ENCODE data around the gene SLC25A1.

SLC25A1 gene

GRCh38 chr22:19181786-19182471 is 3.4 kb upstream of the SLC25A1 start:
- H3K27me3 ChIP-seq (ENCODE audit: control insufficient read depth in 1 of 2, insufficient read depth in 2 of 2, low read length in 2 of 2) = no peaks in the 10 kb centered on the region
- H3K9me3 ChIP-seq (ENCODE audit: control insufficient read depth in 1 of 2, low read length in 2 of 2) = no peaks in the 10 kb centered on the region
- H3K9ac ChIP-seq (ENCODE audit: low read depth in 1 of 2, low read length in 2 of 2) = no peak overlapping the region
- H3K4me3 ChIP-seq (ENCODE audit: low read depth in 1 of 2, low read length in 2 of 2) = no peak overlapping the region
- H3K27ac ChIP-seq (ENCODE audit: low read depth, low read length) = no peak overlapping the region
- H3K4me1 ChIP-seq (ENCODE audit: control insufficient read depth in 1 of 2, insufficient read depth in 2 of 2, low read length in 2 of 2) = peaks cover 7 to 17% of the 10 kb centered on the region in 2 donors
- H3K36me3 ChIP-seq (ENCODE audit: control insufficient read depth in 1 of 2, insufficient read depth in 2 of 2, low read length in 2 of 2) = no peaks in the 10 kb centered on the region

GRCh38 chr22:19180740-19181410 is 2.3 kb upstream of the SLC25A1 start:
- Histone ChIP-seq H3K4me3 (ENCODE audit: low read depth in 1 of 2, low read length in 2 of 2) (no peak overlapping the region), H3K9ac (ENCODE audit: low read depth in 1 of 2, low read length in 2 of 2) (no peak overlapping the region), H3K27ac (ENCODE audit: low read depth, low read length) (no peak overlapping the region), H3K9me3 (ENCODE audit: control insufficient read depth in 1 of 2, low read length in 2 of 2) (no peaks in the 10 kb centered on the region), H3K36me3 (ENCODE audit: control insufficient read depth in 1 of 2, insufficient read depth in 2 of 2, low read length in 2 of 2) (peaks cover 0 to 6% of the 10 kb centered on the region in 2 donors), H3K27me3 (ENCODE audit: control insufficient read depth in 1 of 2, insufficient read depth in 2 of 2, low read length in 2 of 2) (no peaks in the 10 kb centered on the region), H3K4me1 (ENCODE audit: control insufficient read depth in 1 of 2, insufficient read depth in 2 of 2, low read length in 2 of 2) (peaks cover 12 to 21% of the 10 kb centered on the region in 2 donors)

- H3K27ac ChIP-seq (ENCODE audit: low read depth, low read length) = no peak overlapping the region
- no peaks in the 10 kb centered on the region for H3K27me3 ChIP-seq (ENCODE audit: control insufficient read depth in 1 of 2, insufficient read depth in 2 of 2, low read length in 2 of 2)
- H3K9ac ChIP-seq (ENCODE audit: low read depth in 1 of 2, low read length in 2 of 2) = no peak overlapping the region
- H3K36me3 ChIP-seq (ENCODE audit: control insufficient read depth in 1 of 2, insufficient read depth in 2 of 2, low read length in 2 of 2) = peaks cover 0 to 12% of the 10 kb centered on the region in 2 donors
- no peaks in the 10 kb centered on the region for H3K9me3 ChIP-seq (ENCODE audit: control insufficient read depth in 1 of 2, low read length in 2 of 2)
- H3K4me3 ChIP-seq (ENCODE audit: low read depth in 1 of 2, low read length in 2 of 2) = no peak overlapping the region
- peaks cover 12 to 26% of the 10 kb centered on the region in 2 donors for H3K4me1 ChIP-seq (ENCODE audit: control insufficient read depth in 1 of 2, insufficient read depth in 2 of 2, low read length in 2 of 2)
Measured at GRCh38 chr22:19180234-19180633, 1.7 kb upstream of the SLC25A1 start.

GRCh38 chr22:19179497-19180048 is 1.0 kb upstream of the SLC25A1 start:
- Histone ChIP-seq H3K9me3 (ENCODE audit: control insufficient read depth in 1 of 2, low read length in 2 of 2) (no peaks in the 10 kb centered on the region), H3K36me3 (ENCODE audit: control insufficient read depth in 1 of 2, insufficient read depth in 2 of 2, low read length in 2 of 2) (peaks cover 0 to 14% of the 10 kb centered on the region in 2 donors), H3K4me3 (ENCODE audit: low read depth in 1 of 2, low read length in 2 of 2) (peak overlapping the region; percentile 65 to 76), H3K4me1 (ENCODE audit: control insufficient read depth in 1 of 2, insufficient read depth in 2 of 2, low read length in 2 of 2) (peaks cover 12 to 33% of the 10 kb centered on the region in 2 donors), H3K27ac (ENCODE audit: low read depth, low read length) (no peak overlapping the region), H3K27me3 (ENCODE audit: control insufficient read depth in 1 of 2, insufficient read depth in 2 of 2, low read length in 2 of 2) (no peaks in the 10 kb centered on the region), H3K9ac (ENCODE audit: low read depth in 1 of 2, low read length in 2 of 2) (peak overlapping the region; percentile 61 to 63)

GRCh38 chr22:19178065-19178656 is 375 bp downstream of the SLC25A1 start:
- Histone ChIP-seq H3K36me3 (ENCODE audit: control insufficient read depth in 1 of 2, insufficient read depth in 2 of 2, low read length in 2 of 2) (peaks cover 0 to 14% of the 10 kb centered on the region in 2 donors), H3K9me3 (ENCODE audit: control insufficient read depth in 1 of 2, low read length in 2 of 2) (no peaks in the 10 kb centered on the region), H3K4me3 (ENCODE audit: low read depth in 1 of 2, low read length in 2 of 2) (peak overlapping the region; percentile 67 to 76), H3K9ac (ENCODE audit: low read depth in 1 of 2, low read length in 2 of 2) (peak overlapping the region; percentile 59 to 75), H3K4me1 (ENCODE audit: control insufficient read depth in 1 of 2, insufficient read depth in 2 of 2, low read length in 2 of 2) (peaks cover 26 to 47% of the 10 kb centered on the region in 2 donors), H3K27me3 (ENCODE audit: control insufficient read depth in 1 of 2, insufficient read depth in 2 of 2, low read length in 2 of 2) (no peaks in the 10 kb centered on the region), H3K27ac (ENCODE audit: low read depth, low read length) (peak overlapping the region; percentile 84)

GRCh38 chr22:19177164-19178064 is 1.1 kb downstream of the SLC25A1 start:
- Histone ChIP-seq H3K4me1 (ENCODE audit: control insufficient read depth in 1 of 2, insufficient read depth in 2 of 2, low read length in 2 of 2) (peaks cover 34 to 55% of the 10 kb centered on the region in 2 donors), H3K36me3 (ENCODE audit: control insufficient read depth in 1 of 2, insufficient read depth in 2 of 2, low read length in 2 of 2) (peaks cover 0 to 14% of the 10 kb centered on the region in 2 donors), H3K9me3 (ENCODE audit: control insufficient read depth in 1 of 2, low read length in 2 of 2) (no peaks in the 10 kb centered on the region), H3K27me3 (ENCODE audit: control insufficient read depth in 1 of 2, insufficient read depth in 2 of 2, low read length in 2 of 2) (no peaks in the 10 kb centered on the region), H3K9ac (ENCODE audit: low read depth in 1 of 2, low read length in 2 of 2) (peak overlapping the region; percentile 59 to 75), H3K4me3 (ENCODE audit: low read depth in 1 of 2, low read length in 2 of 2) (peak overlapping the region; percentile 67 to 76), H3K27ac (ENCODE audit: low read depth, low read length) (peak overlapping the region; percentile 84)

- Histone ChIP-seq H3K4me3 (ENCODE audit: low read depth in 1 of 2, low read length in 2 of 2) (peak overlapping the region; percentile 67 to 76), H3K9ac (ENCODE audit: low read depth in 1 of 2, low read length in 2 of 2) (peak overlapping the region; percentile 59 to 75), H3K9me3 (ENCODE audit: control insufficient read depth in 1 of 2, low read length in 2 of 2) (no peaks in the 10 kb centered on the region), H3K4me1 (ENCODE audit: control insufficient read depth in 1 of 2, insufficient read depth in 2 of 2, low read length in 2 of 2) (peaks cover 38 to 61% of the 10 kb centered on the region in 2 donors), H3K27me3 (ENCODE audit: control insufficient read depth in 1 of 2, insufficient read depth in 2 of 2, low read length in 2 of 2) (no peaks in the 10 kb centered on the region), H3K36me3 (ENCODE audit: control insufficient read depth in 1 of 2, insufficient read depth in 2 of 2, low read length in 2 of 2) (peaks cover 0 to 14% of the 10 kb centered on the region in 2 donors), H3K27ac (ENCODE audit: low read depth, low read length) (no peak overlapping the region)
Measured at GRCh38 chr22:19176732-19177131, 1.8 kb downstream of the SLC25A1 start.

- Histone ChIP-seq H3K27ac (ENCODE audit: low read depth, low read length) (no peak overlapping the region), H3K9ac (ENCODE audit: low read depth in 1 of 2, low read length in 2 of 2) (no peak overlapping the region), H3K9me3 (ENCODE audit: control insufficient read depth in 1 of 2, low read length in 2 of 2) (no peaks in the 10 kb centered on the region), H3K36me3 (ENCODE audit: control insufficient read depth in 1 of 2, insufficient read depth in 2 of 2, low read length in 2 of 2) (peaks cover 0 to 14% of the 10 kb centered on the region in 2 donors), H3K4me3 (ENCODE audit: low read depth in 1 of 2, low read length in 2 of 2) (no peak overlapping the region), H3K4me1 (ENCODE audit: control insufficient read depth in 1 of 2, insufficient read depth in 2 of 2, low read length in 2 of 2) (peaks cover 38 to 63% of the 10 kb centered on the region in 2 donors), H3K27me3 (ENCODE audit: control insufficient read depth in 1 of 2, insufficient read depth in 2 of 2, low read length in 2 of 2) (no peaks in the 10 kb centered on the region)
Measured at GRCh38 chr22:19176175-19176643, 2.3 kb downstream of the SLC25A1 start.

- Histone ChIP-seq H3K9ac (ENCODE audit: low read depth in 1 of 2, low read length in 2 of 2) (no peak overlapping the region), H3K4me3 (ENCODE audit: low read depth in 1 of 2, low read length in 2 of 2) (no peak overlapping the region), H3K4me1 (ENCODE audit: control insufficient read depth in 1 of 2, insufficient read depth in 2 of 2, low read length in 2 of 2) (peaks cover 42 to 69% of the 10 kb centered on the region in 2 donors), H3K9me3 (ENCODE audit: control insufficient read depth in 1 of 2, low read length in 2 of 2) (no peaks in the 10 kb centered on the region), H3K27ac (ENCODE audit: low read depth, low read length) (no peak overlapping the region), H3K27me3 (ENCODE audit: control insufficient read depth in 1 of 2, insufficient read depth in 2 of 2, low read length in 2 of 2) (peaks cover 0 to under 1% of the 10 kb centered on the region in 2 donors), H3K36me3 (ENCODE audit: control insufficient read depth in 1 of 2, insufficient read depth in 2 of 2, low read length in 2 of 2) (peaks cover 0 to 14% of the 10 kb centered on the region in 2 donors)
Measured at GRCh38 chr22:19175602-19176174, 2.8 kb downstream of the SLC25A1 start.

All from duodenal mucosa (tissue), 2 donors.